Measurements from ENCODE around the gene PPP1R10.

Gene PPP1R10

GRCh38 chr6:30618270-30618797, 1.3 kb upstream of the PPP1R10 start:
- DNase-seq: no peak

- peak; percentile 98 for DNase-seq
These were observed 674 bp upstream of the PPP1R10 start, which contains the start of gene MRPS18B for GRCh38 chr6:30617565-30618269. Gene MRPS18B, plus strand, starts transcription at chr6:30617840. Its CDS starts 26 bp downstream, at chr6:30617866.

GRCh38 chr6:30615958-30616810, 859 bp downstream of the PPP1R10 start:
- no peak for DNase-seq

- peak; percentile 47 for DNase-seq
These were observed 1.7 kb downstream of the PPP1R10 start for GRCh38 chr6:30615219-30615957.

- DNase-seq: peak; percentile 87
These were observed 2.2 kb downstream of the PPP1R10 start for GRCh38 chr6:30614843-30615218.

GRCh38 chr6:30614044-30614842, 2.8 kb downstream of the PPP1R10 start:
- no peak for DNase-seq

GRCh38 chr6:30613251-30614043, 3.6 kb downstream of the PPP1R10 start:
- no peak for DNase-seq

GRCh38 chr6:30612687-30613248, 4.3 kb downstream of the PPP1R10 start:
- no peak for DNase-seq

- no peak for DNase-seq
These were observed 4.8 kb downstream of the PPP1R10 start for GRCh38 chr6:30612213-30612612.

GRCh38 chr6:30611856-30612194, 5.2 kb downstream of the PPP1R10 start:
- no peak for DNase-seq

- DNase-seq: no peak
These were observed 5.7 kb downstream of the PPP1R10 start for GRCh38 chr6:30611150-30611855.

- DNase-seq: no peak
These were observed 7.0 kb downstream of the PPP1R10 start for GRCh38 chr6:30610065-30610464.

GRCh38 chr6:30603961-30604360, 13.1 kb downstream of the PPP1R10 start:
- DNase-seq: no peak

- no peak for DNase-seq
These were observed 15.0 kb downstream of the PPP1R10 start for GRCh38 chr6:30601815-30602641.

GRCh38 chr6:30601436-30601814, 15.6 kb downstream of the PPP1R10 start:
- DNase-seq: no peak

GRCh38 chr6:30600451-30600961, 16.5 kb downstream of the PPP1R10 start:
- DNase-seq: no peak

- no peak for DNase-seq
These were observed 17.3 kb downstream of the PPP1R10 start for GRCh38 chr6:30599625-30600324.

GRCh38 chr6:30598912-30599624, 18.0 kb downstream of the PPP1R10 start:
- no peak for DNase-seq
